GM19463 (cell line): Measurements from ENCODE around the gene PPP1R15B.
"Not testable (repeated sequence)": the region's sequence is repeated elsewhere in the genome, so short reads cannot be mapped to it uniquely, and the experiment has no call there.

ENCODE experiments used
- ATAC-seq: cut with Tn5 transposase; IDR thresholded peaks from one replicate; pipeline ENCODE4 v1.9.1; 2021; ENCODE audit warnings: mild to moderate bottlenecking, moderate library complexity; ENCODE audit not compliant: unreplicated experiment

The PPP1R15B gene

DNA sequence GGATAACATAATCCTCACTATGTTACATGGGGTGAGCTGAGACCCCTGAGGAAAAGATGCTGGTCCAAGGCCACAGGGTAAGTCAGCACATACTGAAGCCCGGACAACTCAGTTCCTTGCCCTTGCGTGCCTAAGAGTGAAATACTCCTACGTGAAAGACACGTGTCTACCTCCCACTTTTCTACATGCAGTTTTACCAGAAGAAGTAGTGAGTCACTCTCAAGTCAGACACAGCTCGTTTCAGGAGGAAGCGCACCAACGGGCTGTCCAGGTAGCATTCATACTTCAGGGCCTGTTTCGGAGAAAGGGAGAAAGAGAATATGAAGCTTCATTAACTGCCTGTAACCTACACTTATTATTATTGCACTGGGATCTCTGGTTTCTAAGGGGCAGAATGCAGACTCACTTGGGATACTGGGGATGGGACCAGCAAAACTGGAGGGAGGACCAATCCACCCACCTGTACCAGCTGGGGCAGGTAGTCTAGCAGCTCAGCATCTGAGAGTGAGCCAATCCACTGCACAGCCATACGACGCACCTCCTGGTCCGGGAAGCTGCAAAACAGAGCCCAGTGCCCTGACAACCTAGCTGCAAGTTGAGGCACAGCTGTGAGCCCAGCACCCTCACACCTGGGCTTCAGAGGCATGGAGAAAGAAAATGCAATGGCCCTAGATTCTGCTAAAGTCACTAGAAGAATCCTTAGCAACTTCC lies 32.4 kb upstream of the PPP1R15B start:
- no peak for ATAC-seq

- ATAC-seq: no peak
These were observed 31.6 kb upstream of the PPP1R15B start for GRCh38 chr1:204443260-204443619.

GRCh38 chr1:204442376-204443259 lies 31.0 kb upstream of the PPP1R15B start:
- ATAC-seq: no peak

DNA sequence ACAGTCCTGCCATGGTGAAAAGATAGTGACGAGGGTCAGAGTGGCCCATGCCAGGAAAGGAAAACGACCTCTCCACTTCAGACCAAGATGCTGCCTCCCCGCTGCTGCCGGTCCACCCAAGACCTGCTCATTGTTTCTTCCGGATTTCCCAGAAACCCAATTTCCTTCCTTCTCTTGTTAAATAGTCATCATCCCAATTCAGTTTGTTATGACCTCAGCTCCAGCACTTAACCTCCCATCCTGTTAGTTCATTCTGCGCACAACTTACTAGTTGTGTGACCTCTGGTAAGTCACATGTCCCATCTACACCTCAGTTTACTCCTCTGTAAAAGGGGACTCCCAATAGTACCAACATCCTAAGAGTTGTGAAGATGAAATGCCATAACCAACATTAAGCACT lies 29.9 kb upstream of the PPP1R15B start:
- ATAC-seq: no peak

DNA sequence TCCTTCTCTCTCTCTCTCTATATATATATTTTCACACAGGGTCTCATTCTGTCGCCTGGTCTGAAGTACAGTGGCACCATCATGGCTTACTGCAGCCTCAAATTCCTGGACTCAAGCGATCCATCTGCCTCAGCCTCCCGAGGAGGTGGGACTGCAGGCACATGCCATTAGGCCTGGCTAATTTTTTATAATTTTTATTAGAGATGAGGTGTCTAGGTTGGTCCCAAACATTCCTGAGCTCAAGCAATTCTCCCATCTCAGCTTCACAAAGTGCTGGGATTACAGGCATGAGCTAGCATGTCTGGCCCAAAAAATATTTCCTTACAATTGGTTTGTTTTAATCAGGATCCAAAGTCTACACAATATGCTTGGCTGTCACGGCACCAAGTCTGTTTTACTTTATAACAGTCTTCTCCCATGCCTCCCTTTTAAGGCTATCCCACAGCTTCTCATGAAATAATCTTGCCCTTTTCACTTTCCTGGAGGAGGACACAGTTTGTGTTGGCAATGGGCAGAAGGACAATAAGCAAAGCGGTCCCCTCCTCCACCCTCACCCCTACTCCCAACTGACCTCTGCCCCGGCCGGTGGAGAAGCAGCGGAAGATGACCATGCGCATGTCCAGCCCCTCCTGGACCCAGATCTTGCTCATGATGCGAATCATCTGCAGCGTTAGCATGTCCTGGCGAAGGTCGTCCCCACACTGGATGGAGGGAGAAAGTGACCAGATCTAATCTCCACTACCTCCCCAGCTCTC lies 28.2 kb upstream of the PPP1R15B start:
- no peak for ATAC-seq

GRCh38 chr1:204438628-204439027 lies 27.0 kb upstream of the PPP1R15B start:
- no peak for ATAC-seq

DNA sequence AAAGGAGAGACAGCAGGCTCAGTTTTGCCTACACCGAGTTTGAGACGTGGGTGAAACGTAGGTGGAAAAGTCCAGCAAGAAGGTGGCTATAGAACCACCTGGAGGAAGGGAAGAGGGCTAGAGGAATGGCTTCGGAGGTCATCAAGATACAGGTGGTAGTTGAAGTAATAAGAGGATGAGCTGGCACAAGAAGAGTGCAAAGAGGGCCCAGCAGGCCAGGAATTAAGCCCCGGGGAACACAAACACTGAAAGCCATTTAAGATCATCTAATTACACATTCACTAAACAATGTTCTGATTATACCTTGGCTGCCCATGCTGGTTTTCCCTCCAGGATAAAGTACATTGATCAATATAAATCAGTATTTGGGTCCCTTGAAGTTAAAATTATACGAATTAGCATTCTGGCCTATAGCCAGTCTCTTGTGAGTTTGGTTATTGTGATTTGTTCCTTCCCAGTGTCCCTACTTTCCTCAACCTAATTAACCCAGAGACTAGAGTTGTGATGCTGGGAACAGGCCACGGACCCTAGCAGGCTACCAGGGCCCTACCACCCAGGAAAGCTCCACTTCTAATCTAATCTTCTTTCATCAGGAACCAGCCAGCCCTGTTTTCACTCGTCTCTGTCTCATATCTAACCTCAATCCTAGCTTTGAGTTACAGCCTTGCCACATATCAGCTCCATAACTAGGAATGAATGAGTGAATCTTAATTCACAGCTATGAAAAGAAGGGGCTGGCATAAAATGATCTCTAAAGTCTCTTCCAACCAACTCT lies 26.4 kb upstream of the PPP1R15B start:
- ATAC-seq: no peak

GRCh38 chr1:204435872-204436271 lies 24.3 kb upstream of the PPP1R15B start:
- no peak for ATAC-seq

DNA sequence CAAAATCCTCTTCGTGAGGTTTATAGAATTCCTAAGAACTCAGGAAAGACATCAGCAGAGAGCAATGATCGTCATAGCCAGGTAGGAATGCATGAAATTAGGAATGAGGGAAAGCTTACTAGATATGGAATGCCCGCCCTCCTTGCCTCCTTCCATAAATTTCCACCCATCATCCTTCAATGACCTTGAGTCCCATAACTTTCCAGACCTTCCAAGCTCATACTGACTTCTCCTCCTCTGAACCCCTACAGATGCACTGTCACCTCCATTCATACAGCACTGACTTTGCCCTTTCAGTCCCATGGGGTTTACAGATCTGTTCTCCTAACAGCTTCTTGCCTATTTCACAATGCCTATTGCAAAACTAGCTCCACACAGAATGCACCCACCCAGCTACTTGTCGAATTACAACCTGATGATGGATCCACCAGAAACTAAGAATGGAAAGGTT lies 23.8 kb upstream of the PPP1R15B start:
- ATAC-seq: no peak

DNA sequence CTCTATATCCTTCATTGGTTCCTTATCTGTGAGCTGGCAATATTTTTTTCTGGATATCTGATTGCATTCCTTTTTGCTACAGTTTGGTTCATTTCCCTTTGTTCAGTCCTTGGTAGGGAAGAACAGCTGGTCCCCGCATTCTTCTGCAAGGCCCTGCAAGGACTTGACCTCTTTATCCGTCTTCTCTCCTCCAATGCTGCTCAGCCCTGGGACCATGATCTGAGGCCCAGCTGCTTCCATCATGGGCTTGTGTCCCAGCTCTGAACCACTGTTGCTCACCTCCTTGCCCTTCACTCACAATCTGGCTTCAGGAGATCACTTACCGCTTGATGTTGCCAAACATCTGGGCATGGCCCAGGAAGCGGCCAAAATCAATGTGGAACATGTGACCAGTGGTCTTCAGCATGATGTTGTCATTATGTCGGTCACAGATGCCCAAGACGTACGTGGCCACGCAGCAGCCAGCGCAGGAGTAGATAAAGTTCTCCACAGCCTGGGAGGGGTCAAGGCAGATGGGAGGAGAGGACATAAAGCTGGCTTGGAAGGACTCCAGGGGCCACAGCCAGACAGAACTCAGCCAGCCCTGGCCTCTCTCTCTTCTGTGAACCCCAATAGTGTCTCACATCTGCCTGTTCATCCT lies 22.6 kb upstream of the PPP1R15B start:
- no peak for ATAC-seq

DNA sequence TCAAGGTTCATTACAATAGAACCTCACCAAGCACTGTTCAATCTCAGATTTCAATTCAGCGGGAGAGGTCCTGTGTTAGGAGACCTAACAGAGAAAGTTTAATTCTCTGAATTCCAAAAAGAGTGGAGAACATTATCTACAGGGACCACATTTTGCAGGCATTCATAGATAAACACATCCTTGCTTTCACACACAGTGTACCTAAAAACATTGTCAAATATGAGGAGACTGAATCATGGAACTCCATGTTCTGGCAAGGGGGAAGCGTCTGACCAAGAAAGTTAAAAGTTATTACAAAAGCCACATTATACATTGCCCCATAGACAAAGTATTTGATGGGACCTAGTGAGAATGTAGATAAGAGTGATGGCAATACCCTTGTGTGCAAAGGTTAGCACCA lies 21.1 kb upstream of the PPP1R15B start:
- ATAC-seq: no peak

- no peak for ATAC-seq
These were observed 19.9 kb upstream of the PPP1R15B start for GRCh38 chr1:204431310-204432184.

DNA sequence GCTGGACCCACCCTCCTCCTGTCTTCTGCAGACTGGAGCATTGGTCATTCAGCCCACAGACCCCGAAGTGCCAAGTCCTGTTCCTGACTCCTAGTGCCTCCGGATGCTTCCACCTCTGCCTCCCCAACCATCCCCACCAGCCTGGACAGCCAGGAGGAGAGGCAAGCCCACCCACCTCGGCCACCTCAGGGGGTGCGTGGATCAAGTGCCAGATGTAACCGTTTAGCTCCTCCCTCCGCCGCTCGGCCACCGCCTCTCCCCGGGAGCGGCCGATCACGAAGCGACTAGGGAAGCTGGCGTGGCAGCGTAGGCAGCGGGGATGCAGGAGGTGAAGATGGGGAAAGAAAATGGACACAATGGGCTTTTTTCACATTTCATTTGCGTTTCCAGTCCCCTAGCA lies 18.1 kb upstream of the PPP1R15B start:
- no peak for ATAC-seq

DNA sequence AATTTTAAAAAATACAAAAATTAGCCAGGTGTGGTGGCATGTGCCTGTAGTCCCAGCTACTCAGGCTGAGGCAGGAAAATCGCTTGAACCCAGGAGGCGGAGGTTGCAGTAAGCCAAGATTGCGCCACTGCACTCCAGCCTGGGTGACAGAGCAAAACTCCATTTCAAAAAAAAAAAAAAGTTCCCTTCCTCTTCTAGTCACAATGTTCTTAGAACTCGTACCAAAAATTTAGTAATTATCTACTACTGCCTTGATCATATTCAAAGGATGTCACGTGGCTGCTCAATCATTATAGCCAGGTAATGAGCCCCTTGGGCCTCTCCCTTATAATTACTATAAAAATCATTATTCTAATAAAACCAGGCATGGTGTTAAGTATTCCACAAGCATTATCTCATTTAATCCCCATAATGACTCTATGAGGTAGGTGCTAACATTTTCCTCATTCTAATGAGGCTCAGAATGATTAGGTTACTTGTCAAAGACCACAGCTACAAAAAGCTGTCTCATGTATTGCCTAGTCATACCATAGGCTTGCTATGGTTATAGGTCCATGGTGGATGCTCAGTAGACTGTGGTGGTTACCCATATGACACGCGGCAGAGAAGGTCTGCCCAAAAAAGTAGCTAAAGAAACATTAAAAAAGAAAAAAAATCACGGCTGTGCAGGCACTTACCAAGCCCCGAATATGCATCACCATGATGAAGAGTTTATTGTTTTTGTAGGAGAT lies 15.5 kb upstream of the PPP1R15B start:
- no peak for ATAC-seq

- no peak for ATAC-seq
These were observed 14.9 kb upstream of the PPP1R15B start for GRCh38 chr1:204426474-204426873.

DNA sequence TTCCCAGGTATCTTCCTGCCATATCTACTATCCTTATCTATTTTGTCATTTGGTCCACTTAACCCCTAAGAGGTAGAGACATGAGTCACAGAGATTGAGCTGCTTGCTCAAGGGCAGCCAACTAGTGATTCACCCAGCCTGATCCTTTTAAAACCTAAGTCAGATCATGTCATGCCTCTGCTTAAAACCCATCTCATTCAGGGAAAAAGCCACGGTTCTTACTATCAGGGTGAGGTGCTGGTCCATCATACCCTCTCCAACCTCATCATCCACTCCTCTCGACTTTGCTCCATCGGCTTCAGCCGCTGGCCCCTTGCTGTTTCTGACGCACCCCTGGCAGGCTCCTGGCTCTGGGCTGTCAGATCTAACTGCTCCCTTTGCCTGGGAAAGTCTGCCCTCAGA lies 14.4 kb upstream of the PPP1R15B start:
- ATAC-seq: no peak

DNA sequence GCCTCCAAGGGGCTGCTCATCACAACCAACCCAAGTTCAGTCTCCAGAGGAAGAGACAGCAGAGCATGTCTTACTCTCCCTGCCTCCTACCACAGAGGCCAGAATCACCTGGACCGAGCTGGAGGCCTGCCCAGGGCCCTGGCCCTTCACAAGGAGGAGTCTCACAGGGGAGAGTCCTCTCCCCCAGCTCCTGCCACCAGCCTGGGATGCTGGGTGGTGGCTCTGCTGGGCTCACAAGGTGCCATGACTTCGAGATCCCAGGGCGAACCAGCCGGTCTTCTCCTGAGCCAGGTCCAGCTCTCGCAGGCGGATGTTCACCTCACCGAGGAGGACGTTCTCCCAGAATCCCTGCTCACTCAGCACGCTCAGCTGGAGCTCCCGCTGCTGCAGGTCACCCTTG lies 13.0 kb upstream of the PPP1R15B start:
- no peak for ATAC-seq

GRCh38 chr1:204422061-204422705 lies 10.6 kb upstream of the PPP1R15B start:
- not testable (repeated sequence) for ATAC-seq
